NK-92 (cell line): ENCODE measurements around the gene LRRC31.

Experiments used
- DNase-seq: peaks from one replicate; lab custom pipeline; 2025; ENCODE audit not compliant: unreplicated experiment; lab: John Stamatoyannopoulos, UW

LRRC31 gene

GRCh38 chr3:169869484-169870220, at the start of gene LRRC31:
LRRC31 (minus strand) TSS chr3:169869935; CDS start chr3:169869807, 128 bp downstream.
- no peak for DNase-seq

GRCh38 chr3:169914321-169914720, 44.6 kb upstream of the LRRC31 start:
- no peak for DNase-seq

GRCh38 chr3:169913323-169913722, 43.6 kb upstream of the LRRC31 start:
- DNase-seq: no peak

- no peak for DNase-seq
These were observed 41.5 kb upstream of the LRRC31 start, which contains the start of gene SAMD7 for GRCh38 chr3:169911272-169911671. SAMD7 (plus strand) TSS chr3:169911572; CDS start chr3:169919499, 7,927 bp downstream.

GRCh38 chr3:169907944-169908343, 38.2 kb upstream of the LRRC31 start:
- DNase-seq: no peak

GRCh38 chr3:169907476-169907875, 37.7 kb upstream of the LRRC31 start:
- DNase-seq: no peak

GRCh38 chr3:169905404-169905803, 35.7 kb upstream of the LRRC31 start:
- no peak for DNase-seq

GRCh38 chr3:169901453-169901852, 31.7 kb upstream of the LRRC31 start:
- DNase-seq: no peak

- DNase-seq: no peak
These were observed 27.5 kb upstream of the LRRC31 start for GRCh38 chr3:169897284-169897683.

GRCh38 chr3:169895072-169895471, 25.3 kb upstream of the LRRC31 start:
- DNase-seq: no peak

- DNase-seq: no peak
These were observed 24.4 kb upstream of the LRRC31 start for GRCh38 chr3:169894110-169894509.

GRCh38 chr3:169891886-169892285, 22.2 kb upstream of the LRRC31 start:
- DNase-seq: no peak

GRCh38 chr3:169886671-169887070, 16.9 kb upstream of the LRRC31 start:
- no peak for DNase-seq

- DNase-seq: no peak
These were observed 11.0 kb upstream of the LRRC31 start for GRCh38 chr3:169880576-169881250.

- no peak for DNase-seq
These were observed 10.3 kb upstream of the LRRC31 start for GRCh38 chr3:169879845-169880575.

GRCh38 chr3:169879013-169879557, 9.3 kb upstream of the LRRC31 start:
- no peak for DNase-seq

- no peak for DNase-seq
These were observed 1.6 kb upstream of the LRRC31 start for GRCh38 chr3:169871129-169871886.

- DNase-seq: no peak
These were observed 1.4 kb downstream of the LRRC31 start for GRCh38 chr3:169868369-169868768.

- DNase-seq: no peak
These were observed 2.0 kb downstream of the LRRC31 start for GRCh38 chr3:169867584-169868210.

GRCh38 chr3:169865176-169865767, 4.5 kb downstream of the LRRC31 start:
- no peak for DNase-seq
